K562 (cell line): ENCODE results near the gene PIMREG. TPM values are rescaled to one million over a fixed set of nuclear protein-coding genes. Genes with fewer than 3 reads are reported as not detected.
A peak's percentile ranks its signal among the peaks of the same experiment; 100 is the strongest.

ENCODE experiments used
- ARID1B ChIP-seq: fragments of 450-650 bp; IDR thresholded peaks from 2 replicates; pipeline ENCODE4 v1.6.1; 2016; ENCODE audit warnings: antibody characterized with exemption, mild to moderate bottlenecking, inconsistent platforms
- CBFA2T3 ChIP-seq: fragments of 450-650 bp; IDR thresholded peaks from 2 replicates; pipeline ENCODE4 v1.6.1; 2017
- CTBP1 ChIP-seq: fragments of 450-650 bp; IDR thresholded peaks from 2 replicates; pipeline ENCODE4 v1.6.1; 2016; ENCODE audit warnings: borderline replicate concordance
- FOXA3 ChIP-seq, 2 experiments: fragments of 450-650 bp in 1 of 2; sonication (generic) in 1 of 2; formaldehyde crosslinking; IDR thresholded peaks in 1 of 2; conservative IDR thresholded peaks in 1 of 2; 2 replicates each; pipeline versions ENCODE4 v1.4.0 to v1.8.0; 2020 to 2022; ENCODE audit warnings: mild to moderate bottlenecking in 2 of 2, missing genetic modification reagents in 1 of 2
- MAZ ChIP-seq, 2 experiments: fragments of 450-650 bp in 1 of 2; sonication (generic) in 1 of 2; formaldehyde crosslinking; IDR thresholded peaks in 1 of 2; conservative IDR thresholded peaks in 1 of 2; 2 replicates each; pipeline versions ENCODE4 v1.4.0 to v1.5.0; 2020; ENCODE audit warnings: mild to moderate bottlenecking in 1 of 2, missing genetic modification reagents in 1 of 2
- MEF2D ChIP-seq: conservative IDR thresholded peaks from 2 replicates; pipeline ENCODE4 v1.6.1; 2016; ENCODE audit warnings: low read depth, missing genetic modification characterization, missing compliant biosample characterization
- NFIX ChIP-seq: fragments of 250-450 bp; sonication (Bioruptor Pico); IDR thresholded peaks from 2 replicates; pipeline ENCODE4 v1.4.0; 2020; ENCODE audit warnings: low read depth, mild to moderate bottlenecking, moderate library complexity
- PKNOX1 ChIP-seq: fragments of 450-650 bp; IDR thresholded peaks from 2 replicates; pipeline ENCODE4 v1.6.1; 2016
- POU5F1 ChIP-seq: fragments of 150-350 bp; IDR thresholded peaks from 2 replicates; pipeline ENCODE4 v1.6.1; 2014; ENCODE audit warnings: borderline replicate concordance, low read length, low read depth, mild to moderate bottlenecking; ENCODE audit not compliant: partially characterized antibody
- RFX1 ChIP-seq: fragments of 450-650 bp; IDR thresholded peaks from 2 replicates; pipeline ENCODE4 v1.6.1; 2016; ENCODE audit warnings: mild to moderate bottlenecking, moderate library complexity
- SLC30A9 ChIP-seq: fragments of 250-450 bp; sonication (Bioruptor Pico); IDR thresholded peaks from 2 replicates; pipeline ENCODE4 v1.8.0; 2022; ENCODE audit warnings: mild to moderate bottlenecking, moderate library complexity
- SMC3 ChIP-seq: conservative IDR thresholded peaks from 2 replicates; pipeline ENCODE4 v1.6.1; 2011; ENCODE audit warnings: low read depth, low read length, improper control_type of control experiment; ENCODE audit not compliant: insufficient read depth
- TAL1 ChIP-seq: fragments of 450-650 bp; IDR thresholded peaks from 2 replicates; pipeline ENCODE4 v1.6.1; 2016; ENCODE audit warnings: mild to moderate bottlenecking
- ZNF12 ChIP-seq: sonication (generic); formaldehyde crosslinking; IDR thresholded peaks from 2 replicates; pipeline ENCODE4 v1.4.0; 2020; ENCODE audit warnings: mild to moderate bottlenecking, missing genetic modification reagents
- ZNF224 ChIP-seq: sonication (generic); formaldehyde crosslinking; IDR thresholded peaks from 2 replicates; pipeline ENCODE4 v1.8.0; 2022; ENCODE audit warnings: mild to moderate bottlenecking, missing genetic modification reagents
- ZNF274 ChIP-seq: IDR thresholded peaks from 2 replicates; pipeline ENCODE4 v1.6.1; 2011; ENCODE audit warnings: low read depth, mild to moderate bottlenecking, low read length, moderate library complexity, borderline replicate concordance
- ZNF280B ChIP-seq: fragments of 250-450 bp; sonication (Bioruptor Pico); IDR thresholded peaks from 2 replicates; pipeline ENCODE4 v1.5.1; 2021; ENCODE audit warnings: mild to moderate bottlenecking
- ZNF561 ChIP-seq: fragments of 450-650 bp; formaldehyde crosslinking; conservative IDR thresholded peaks from 2 replicates; pipeline ENCODE4 v1.4.0; 2020; ENCODE audit warnings: mild to moderate bottlenecking, moderate library complexity
- polyA plus RNA-seq, 8 experiments: library from polyadenylated mRNA; depleted of rRNA in 4 of 8; stranded (reverse) in 5 of 8; unstranded in 3 of 8; fragments of >200 nt; fragmentation: Nextera tagmentation in 2 of 8; fragmentation: Illumina TruSeq in 1 of 8; extraction: Ambion mirVana in 2 of 8; extraction: Trizol in 1 of 8; gene quantifications; 2 replicates each; pipeline versions ENCODE4 v1.2.1 to v1.2.3, GENCODE V29; 2011 to 2014; ENCODE audit warnings: inconsistent platforms in 1 of 8, missing spikeins in 1 of 8
- total RNA-seq, 7 experiments: library from RNA; depleted of rRNA in 6 of 7; stranded (reverse); fragments of >200 nt in 6 of 7; fragmentation: Illumina TruSeq in 2 of 7; extraction: Trizol in 2 of 7; gene quantifications; 2 replicates each; pipeline versions ENCODE4 v1.2.1 to v1.2.3, GENCODE V29; 2011 to 2021; ENCODE audit warnings: low replicate concordance in 1 of 7
- TF ChIP-seq, protein P1 (sequence below): sonication (generic); formaldehyde crosslinking; IDR thresholded peaks from 2 replicates; pipeline ENCODE4 v1.9.0; 2022; ENCODE audit warnings: mild to moderate bottlenecking, missing genetic modification reagents
- TF ChIP-seq, protein P2 (sequence below), 2 experiments: fragments of 150-350 bp in 1 of 2; IDR thresholded peaks; 2 replicates each; pipeline ENCODE4 v1.6.1; 2012 to 2016; ENCODE audit warnings: low read depth in 2 of 2, low read length in 2 of 2, mild to moderate bottlenecking in 1 of 2, moderate library complexity in 1 of 2
- TF ChIP-seq, protein P3 (sequence below): sonication (generic); formaldehyde crosslinking; IDR thresholded peaks from 2 replicates; pipeline ENCODE4 v1.8.0; 2022; ENCODE audit warnings: mild to moderate bottlenecking, missing genetic modification reagents

Gene PIMREG
- total and polyA plus RNA-seq, 9 of the 15 experiments (the other 6 are each of a cell fraction or from before 2014, with no cell fraction given), result 1.1 to 16.7 (median 9.4) TPM

- TF ChIP-seq PKNOX1, result no peak
- TF ChIP-seq SMC3, result no peak
- peak; percentile 67 for TF ChIP-seq RFX1
- TF ChIP-seq, protein P1, sequence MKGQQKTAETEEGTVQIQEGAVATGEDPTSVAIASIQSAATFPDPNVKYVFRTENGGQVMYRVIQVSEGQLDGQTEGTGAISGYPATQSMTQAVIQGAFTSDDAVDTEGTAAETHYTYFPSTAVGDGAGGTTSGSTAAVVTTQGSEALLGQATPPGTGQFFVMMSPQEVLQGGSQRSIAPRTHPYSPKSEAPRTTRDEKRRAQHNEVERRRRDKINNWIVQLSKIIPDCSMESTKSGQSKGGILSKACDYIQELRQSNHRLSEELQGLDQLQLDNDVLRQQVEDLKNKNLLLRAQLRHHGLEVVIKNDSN (CRISPR knock-in tag), result no peak
- peak; percentile 62 for TF ChIP-seq CBFA2T3
- TF ChIP-seq ZNF280B (CRISPR knock-in tag), result no peak
- TF ChIP-seq, protein P2, sequence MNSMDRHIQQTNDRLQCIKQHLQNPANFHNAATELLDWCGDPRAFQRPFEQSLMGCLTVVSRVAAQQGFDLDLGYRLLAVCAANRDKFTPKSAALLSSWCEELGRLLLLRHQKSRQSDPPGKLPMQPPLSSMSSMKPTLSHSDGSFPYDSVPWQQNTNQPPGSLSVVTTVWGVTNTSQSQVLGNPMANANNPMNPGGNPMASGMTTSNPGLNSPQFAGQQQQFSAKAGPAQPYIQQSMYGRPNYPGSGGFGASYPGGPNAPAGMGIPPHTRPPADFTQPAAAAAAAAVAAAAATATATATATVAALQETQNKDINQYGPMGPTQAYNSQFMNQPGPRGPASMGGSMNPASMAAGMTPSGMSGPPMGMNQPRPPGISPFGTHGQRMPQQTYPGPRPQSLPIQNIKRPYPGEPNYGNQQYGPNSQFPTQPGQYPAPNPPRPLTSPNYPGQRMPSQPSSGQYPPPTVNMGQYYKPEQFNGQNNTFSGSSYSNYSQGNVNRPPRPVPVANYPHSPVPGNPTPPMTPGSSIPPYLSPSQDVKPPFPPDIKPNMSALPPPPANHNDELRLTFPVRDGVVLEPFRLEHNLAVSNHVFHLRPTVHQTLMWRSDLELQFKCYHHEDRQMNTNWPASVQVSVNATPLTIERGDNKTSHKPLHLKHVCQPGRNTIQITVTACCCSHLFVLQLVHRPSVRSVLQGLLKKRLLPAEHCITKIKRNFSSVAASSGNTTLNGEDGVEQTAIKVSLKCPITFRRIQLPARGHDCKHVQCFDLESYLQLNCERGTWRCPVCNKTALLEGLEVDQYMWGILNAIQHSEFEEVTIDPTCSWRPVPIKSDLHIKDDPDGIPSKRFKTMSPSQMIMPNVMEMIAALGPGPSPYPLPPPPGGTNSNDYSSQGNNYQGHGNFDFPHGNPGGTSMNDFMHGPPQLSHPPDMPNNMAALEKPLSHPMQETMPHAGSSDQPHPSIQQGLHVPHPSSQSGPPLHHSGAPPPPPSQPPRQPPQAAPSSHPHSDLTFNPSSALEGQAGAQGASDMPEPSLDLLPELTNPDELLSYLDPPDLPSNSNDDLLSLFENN (IDR thresholded peaks at IDR 0.05; ENCODE audit: low read depth in 2 of 2, low read length in 2 of 2), result no peak
- peak; percentile 34; a peak in 1 of 4 replicates for TF ChIP-seq MAZ (CRISPR knock-in tag; conservative IDR thresholded peaks at IDR 0.05 in 1 of 2, IDR thresholded peaks at IDR 0.05 in 1 of 2)
- no peak for TF ChIP-seq POU5F1
- TF ChIP-seq NFIX (CRISPR knock-in tag), result peak; percentile 78
- no peak for TF ChIP-seq MEF2D (tag)
- TF ChIP-seq ZNF561 (CRISPR knock-in tag), result no peak
- TF ChIP-seq SLC30A9 (CRISPR knock-in tag), result no peak
- peak; percentile 52 for TF ChIP-seq TAL1
- peak; percentile 34; the same call in 1 of the 2 replicates for TF ChIP-seq CTBP1
- TF ChIP-seq FOXA3 (CRISPR knock-in tag; conservative IDR thresholded peaks at IDR 0.05 in 1 of 2, IDR thresholded peaks at IDR 0.05 in 1 of 2), result no peak
- TF ChIP-seq, protein P3, sequence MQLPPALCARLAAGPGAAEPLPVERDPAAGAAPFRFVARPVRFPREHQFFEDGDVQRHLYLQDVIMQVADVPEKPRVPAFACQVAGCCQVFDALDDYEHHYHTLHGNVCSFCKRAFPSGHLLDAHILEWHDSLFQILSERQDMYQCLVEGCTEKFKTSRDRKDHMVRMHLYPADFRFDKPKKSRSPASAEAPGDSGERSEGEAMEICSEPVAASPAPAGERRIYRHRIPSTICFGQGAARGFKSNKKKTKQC (CRISPR knock-in tag), result no peak
- TF ChIP-seq ZNF224, result no peak
- no peak for TF ChIP-seq ZNF274
- peak; percentile 49 for TF ChIP-seq ARID1B
- TF ChIP-seq ZNF12 (CRISPR knock-in tag), result no peak
Observed at GRCh38 chr17:6476810-6477179, 32.5 kb downstream of the PIMREG start (continued).
